Stimulated activated CD8-positive, alpha-beta memory T cell treated with anti-CD3 and anti-CD28 coated beads, Interleukin-15, amount 100 ng/mL, for 1 hour (primary cell): ENCODE measurements around the gene GSTO2.
"Not testable (repeated sequence)": the region's sequence is repeated elsewhere in the genome, so short reads cannot be mapped to it uniquely, and the experiment has no call there.

Experiments used
- DNase-seq: peaks from one replicate; pipeline ENCODE4 v3.0.0-alpha.2; 2020; ENCODE audit warnings: low read depth

GSTO2 gene

GRCh38 chr10:104268713-104269645 lies at the start of gene GSTO2:
GSTO2 (plus strand) TSS chr10:104269184; CDS start chr10:104274916, 5,732 bp downstream.
- DNase-seq: peak; percentile 94

- no peak for DNase-seq
Measured at GRCh38 chr10:104220522-104220921, 48.5 kb upstream of the GSTO2 start.

- no peak for DNase-seq
Measured at GRCh38 chr10:104223304-104223703, 45.7 kb upstream of the GSTO2 start.

GRCh38 chr10:104230490-104230889 lies 38.5 kb upstream of the GSTO2 start:
- DNase-seq: no peak

DNA sequence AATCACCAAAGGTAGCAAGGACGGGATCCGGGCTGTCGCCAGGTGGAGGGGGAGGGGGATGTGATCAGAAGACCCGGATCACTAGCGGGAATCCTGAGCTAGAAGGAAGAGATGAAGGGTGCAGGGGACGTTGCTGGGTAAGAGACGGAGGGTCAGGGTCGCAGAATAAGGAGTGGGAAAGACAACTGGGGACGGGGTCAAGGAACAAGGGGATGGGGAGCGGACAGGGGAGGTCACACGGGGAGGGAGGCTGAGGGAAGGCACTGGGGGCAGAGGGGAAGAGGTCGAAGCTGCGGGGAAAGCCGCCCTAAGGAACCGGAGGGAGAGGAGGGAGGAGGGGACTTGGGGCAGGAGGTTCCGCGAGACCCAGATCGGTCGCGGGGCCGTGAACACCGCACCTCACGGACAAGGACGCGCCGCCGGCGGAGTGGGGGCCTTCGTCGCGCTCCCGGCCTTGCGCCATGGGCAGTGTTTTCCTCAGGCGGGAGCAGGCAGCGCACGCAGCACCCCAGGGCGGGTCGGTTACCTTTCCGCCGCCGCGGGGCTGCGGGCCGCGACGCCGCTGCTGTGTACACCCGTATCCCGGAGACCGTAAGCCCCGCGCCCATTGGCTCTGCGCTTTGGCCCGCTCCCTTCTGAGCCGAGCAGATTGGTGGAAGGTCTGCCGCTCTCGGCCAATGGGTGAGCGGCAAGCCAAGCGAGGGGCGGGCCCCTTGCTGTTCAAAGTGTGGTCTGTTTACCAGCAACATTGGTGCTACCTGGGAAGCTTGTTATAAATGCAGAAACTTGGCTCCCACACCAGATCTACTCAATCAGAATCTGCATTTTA lies 37.0 kb upstream of the GSTO2 start, which contains the start of gene CFAP43:
Gene CFAP43 (minus strand): TSS at position 581 of the 829 bp plus-strand sequence. CDS start 118 bp downstream, at position 463.
- DNase-seq: peak; percentile 100

DNA sequence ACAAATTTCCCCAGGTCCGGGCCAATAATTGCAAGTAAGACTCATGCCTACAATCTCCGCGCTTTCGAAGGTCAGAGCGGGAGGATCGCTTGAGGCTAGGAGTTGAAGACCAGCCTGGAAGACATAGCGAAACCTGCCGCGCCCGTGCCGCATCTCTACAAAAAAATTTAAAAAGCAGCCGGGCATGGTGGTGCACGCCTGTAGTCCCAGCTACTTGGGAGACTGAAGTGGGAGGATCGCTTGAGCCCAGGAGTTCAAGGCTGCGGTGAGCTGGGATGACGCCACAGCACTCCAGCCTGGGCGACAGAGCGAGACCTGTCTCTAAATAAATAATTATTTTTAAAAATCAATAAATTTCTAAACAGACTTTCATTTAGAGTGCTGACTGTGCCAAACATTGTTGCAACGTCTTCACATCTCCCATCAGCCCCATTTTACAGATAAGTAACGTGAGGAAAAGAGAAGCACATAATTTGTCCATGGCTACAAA lies 36.3 kb upstream of the GSTO2 start:
- no peak for DNase-seq

DNA sequence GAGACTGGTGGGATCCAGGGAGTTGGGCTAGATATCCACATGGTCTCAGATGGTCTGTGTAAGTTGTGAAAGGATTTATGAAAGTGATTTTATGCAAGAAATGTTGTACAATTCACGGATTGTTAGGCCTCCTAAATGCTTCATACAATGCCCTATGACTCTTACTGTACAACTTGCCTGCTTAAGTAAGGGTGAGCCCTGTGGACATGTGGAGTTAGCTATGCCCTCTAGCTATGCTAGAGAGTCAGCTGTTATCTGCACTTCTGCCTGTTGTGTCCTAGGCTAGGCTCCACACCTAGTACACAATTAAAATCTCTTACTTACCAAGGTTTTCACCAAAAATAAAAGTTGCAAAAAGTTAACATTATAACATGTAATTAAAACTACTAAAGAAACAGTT lies 35.2 kb upstream of the GSTO2 start:
- no peak for DNase-seq

DNA sequence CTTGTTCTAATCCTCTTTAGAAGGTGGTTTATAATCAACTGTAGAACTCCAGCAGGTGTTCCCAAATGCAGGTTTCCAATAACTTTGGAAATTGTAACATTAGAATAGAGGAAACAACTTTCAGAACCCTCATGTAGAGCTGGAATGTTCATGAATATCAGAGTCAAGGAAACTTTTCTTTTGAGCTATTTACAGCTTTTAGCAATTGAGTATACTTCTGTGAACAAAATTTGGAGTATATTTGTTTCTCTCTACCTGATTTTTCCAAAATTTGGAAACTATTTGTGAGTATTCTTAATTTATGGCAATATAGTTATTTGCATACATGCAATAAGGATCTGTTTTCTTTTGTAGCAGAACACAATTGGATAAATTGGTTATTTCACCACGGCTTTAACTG lies 34.0 kb upstream of the GSTO2 start:
- no peak for DNase-seq

- DNase-seq: no peak
Measured at GRCh38 chr10:104235801-104236200, 33.2 kb upstream of the GSTO2 start.

- no peak for DNase-seq
Measured at GRCh38 chr10:104240078-104240477, 28.9 kb upstream of the GSTO2 start.

DNA sequence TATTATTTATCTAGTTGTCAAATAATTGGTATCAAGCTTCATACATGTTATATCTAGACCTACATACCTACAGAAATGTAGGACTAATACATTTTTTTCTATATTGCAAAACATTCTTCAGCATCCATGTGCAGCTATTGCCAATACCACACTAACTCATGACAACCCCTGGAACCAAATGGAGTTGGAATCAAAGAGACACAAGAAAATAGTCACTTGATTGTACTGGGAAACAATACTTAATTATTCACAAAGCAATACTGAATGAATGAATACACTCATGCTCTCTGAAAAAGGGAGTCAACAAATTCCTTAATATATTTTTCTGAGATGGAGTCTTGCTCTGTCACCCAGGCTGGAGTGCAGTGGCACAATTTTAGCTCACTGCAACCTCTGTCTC lies 26.4 kb upstream of the GSTO2 start:
- DNase-seq: no peak

- DNase-seq: not testable (repeated sequence)
Measured at GRCh38 chr10:104243009-104243408, 26.0 kb upstream of the GSTO2 start.

DNA sequence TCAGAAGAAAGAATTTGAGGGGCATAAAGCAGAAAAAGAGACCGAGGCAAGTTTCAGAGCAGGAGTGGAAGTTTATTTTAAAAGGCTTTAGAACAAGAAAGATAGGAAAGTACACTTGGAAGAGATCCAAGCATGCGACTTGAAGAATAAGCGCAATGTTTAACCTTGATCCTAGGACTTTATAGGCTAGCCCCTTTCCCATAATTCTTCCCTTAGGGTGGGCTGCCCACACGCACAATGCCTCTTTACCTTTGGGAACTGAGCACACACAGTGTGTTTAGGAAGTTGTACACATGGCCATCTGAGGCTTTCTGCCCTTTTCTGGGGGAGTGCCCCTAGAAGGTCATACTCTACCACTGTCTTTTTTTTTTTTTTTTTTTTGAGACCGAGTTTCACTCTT lies 25.5 kb upstream of the GSTO2 start:
- DNase-seq: no peak

DNA sequence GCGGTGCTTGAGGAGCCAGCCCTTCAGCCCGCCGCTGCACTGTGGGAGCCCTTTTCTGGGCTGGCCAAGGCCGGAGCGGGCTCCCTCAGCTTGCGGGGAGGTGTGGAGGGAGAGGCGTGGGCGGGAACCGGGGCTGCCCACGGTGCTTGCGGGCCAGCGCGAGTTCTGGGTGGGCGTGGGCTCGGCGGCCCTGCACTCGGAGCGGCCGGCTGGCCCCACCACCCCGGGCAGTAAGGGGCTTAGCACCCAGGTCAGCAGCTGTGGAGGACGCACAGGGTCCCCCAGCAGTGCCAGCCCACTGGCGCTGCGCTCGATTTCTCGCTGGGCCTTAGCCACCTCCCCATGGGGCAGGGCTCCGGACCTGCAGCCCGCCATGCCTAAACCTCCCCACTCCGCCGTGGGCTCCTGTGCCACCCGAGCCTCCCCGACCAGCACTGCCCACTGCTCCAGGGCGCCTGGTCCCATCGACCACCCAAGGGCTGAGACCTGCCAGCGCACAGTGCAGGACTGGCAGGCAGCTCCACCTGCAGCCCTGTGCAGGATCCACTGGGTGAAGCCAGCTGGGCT lies 23.8 kb upstream of the GSTO2 start:
- no peak for DNase-seq

DNA sequence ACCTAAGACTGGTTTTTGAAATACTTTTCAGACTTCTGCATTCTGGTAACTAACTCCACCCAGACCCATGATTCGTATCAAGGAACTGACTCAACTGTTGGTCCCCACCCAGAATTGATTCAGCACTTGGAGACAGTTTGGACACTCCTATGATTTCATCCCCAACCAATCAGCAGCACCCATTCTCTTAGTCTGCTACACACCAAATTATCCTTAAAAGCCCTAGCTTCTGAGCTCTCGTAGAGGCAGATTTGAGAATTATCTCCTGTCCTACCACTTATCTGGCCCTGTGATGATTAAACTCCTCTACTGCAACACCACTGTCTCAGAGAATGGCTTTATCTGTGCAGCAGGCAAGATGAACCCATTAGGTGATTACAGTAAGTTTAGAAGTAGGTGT lies 22.0 kb upstream of the GSTO2 start:
- DNase-seq: no peak

- DNase-seq: no peak
Measured at GRCh38 chr10:104247513-104248146, 21.4 kb upstream of the GSTO2 start.

DNA sequence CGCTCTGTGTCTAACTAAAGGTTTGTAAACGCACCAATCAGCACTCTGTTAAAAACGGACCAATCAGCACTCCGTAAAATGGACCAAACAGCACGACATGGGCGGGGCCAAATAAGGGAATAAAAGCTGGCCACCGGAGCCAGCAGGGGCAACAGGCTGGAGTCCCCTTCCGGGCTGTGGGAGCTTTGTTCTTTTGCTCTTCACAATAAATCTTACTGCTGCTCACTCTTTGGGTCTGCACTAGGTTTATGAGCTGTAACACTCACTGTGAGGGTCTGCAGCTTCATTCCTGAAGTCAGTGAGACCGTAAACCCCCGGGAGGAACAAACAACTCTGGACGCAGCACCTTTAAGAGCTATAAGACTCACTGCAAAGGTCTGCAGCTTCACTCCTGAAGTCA lies 20.1 kb upstream of the GSTO2 start:
- DNase-seq: not testable (repeated sequence)

- DNase-seq: no peak
Measured at GRCh38 chr10:104250371-104250770, 18.6 kb upstream of the GSTO2 start.

DNA sequence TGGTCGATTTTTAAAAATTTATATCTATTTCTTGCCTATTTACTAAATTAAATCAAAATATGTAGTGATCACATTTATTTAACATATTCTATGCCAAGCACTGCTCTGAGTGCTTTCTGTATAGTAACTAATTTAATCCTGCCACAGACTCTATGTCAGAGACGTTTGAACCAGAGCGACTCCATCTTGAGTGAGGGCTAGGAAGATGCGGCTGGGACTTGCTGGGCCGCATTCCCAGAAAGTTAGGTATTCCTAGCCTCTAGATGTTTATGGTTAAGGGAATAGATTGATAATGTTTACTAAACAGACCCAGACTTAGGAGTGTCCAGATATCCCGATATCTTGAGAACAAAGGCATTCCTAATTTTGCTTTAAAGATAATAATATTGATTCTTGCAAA lies 17.5 kb upstream of the GSTO2 start:
- DNase-seq: no peak

- no peak for DNase-seq
Measured at GRCh38 chr10:104252368-104252767, 16.6 kb upstream of the GSTO2 start.

DNA sequence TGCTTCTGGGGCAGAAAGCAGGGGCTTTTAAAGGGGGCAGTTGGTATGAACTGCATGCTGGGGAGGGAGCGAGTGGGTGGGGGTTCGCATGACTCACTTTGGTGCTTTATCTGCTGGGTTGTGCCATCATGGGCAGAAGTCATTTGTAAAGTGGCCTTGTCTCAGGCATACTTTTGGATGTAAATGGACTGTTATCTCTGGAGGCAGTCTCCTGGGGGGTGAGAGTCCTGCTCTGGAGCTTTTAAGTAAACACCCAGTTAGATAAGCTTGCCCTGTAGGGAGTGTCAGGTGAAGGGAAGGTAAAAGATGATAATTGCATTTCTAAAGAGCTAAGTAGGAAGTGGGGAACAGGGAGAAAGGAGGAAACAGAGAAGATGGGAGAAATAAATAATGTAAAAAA lies 15.9 kb upstream of the GSTO2 start:
- DNase-seq: no peak
